Measurements from ENCODE around the gene NSF. TPM values are rescaled to one million over a fixed set of nuclear protein-coding genes. Genes with fewer than 3 reads are reported as not detected.
"Not testable (repeated sequence)": the region's sequence is repeated elsewhere in the genome, so short reads cannot be mapped to it uniquely, and the experiment has no call there.

Gene NSF
- total RNA-seq, 1 experiment from 2014 or later: 24.2 TPM

DNA sequence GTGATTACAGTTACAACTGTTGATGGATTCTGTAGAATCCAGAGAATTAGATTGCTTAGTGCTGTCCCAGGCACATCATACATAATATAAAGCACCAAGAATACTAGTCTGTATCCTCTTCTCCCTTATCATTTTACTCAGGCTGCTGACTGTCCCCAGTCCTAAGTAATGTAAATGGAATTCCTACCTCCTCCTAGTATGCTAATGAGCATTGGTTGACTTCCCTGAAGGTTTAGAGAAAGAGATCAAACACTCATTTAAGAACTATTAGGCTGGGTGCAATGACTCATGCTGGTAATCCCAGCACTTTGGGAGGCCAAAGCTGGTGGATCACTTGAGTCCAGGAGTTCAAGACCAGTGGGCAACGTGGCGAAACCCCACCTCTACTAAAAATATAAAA lies 37.0 kb downstream of the NSF start:
- not testable (repeated sequence) for DNase-seq (ENCODE audit: extremely low read depth, low read depth)

DNA sequence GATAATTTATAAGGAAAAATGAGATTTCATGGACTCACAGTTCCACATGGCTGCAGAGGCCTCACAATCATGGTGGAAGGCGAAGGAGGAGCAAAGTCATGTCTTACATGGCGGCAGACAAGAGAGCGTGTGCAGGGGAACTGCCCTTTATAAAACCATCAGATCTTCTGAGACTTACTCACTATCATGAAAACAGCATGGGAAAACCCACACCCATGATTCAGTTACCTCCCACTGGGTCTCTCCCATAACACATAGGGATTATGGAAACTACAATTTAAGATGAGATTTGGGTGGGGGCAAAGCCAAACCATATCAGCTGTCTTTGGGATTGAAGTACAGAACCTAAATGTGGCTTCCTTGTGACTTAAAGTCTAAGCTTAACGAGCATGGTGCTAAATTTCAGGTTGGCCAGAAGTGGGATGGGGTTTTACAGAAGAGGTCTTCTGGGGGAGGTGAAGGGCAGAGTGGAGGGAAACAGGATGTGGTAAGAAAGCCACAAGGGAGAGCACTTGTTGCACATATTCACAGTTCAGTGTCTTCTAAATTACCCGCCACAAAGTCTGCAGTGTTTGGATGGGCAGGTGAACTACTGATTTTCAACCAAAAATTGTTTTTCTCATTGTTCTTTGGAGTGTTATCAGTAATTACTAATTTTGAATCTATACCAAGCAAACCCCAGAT lies 38.4 kb downstream of the NSF start:
- DNase-seq (ENCODE audit: extremely low read depth, low read depth): not testable (repeated sequence)

DNA sequence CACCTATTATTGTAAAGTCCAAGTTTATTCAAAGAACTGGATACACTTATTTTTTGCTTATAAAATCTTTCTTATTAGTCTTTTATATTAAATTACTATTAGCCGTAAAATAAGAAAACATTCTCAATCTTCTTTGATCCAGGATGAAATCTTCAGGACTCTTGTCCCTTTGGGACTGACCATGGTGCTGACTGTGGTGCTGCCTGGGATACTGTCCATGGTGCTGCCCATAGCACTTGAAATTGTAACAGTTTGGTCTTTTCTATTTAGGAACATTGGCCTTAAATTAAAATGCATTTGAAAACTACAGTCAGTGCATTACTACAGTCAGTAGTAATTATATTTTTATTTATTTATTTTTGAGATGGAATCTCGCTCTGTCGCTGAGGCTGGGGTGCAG lies 41.7 kb downstream of the NSF start:
- DNase-seq (ENCODE audit: extremely low read depth, low read depth): not testable (repeated sequence)

DNA sequence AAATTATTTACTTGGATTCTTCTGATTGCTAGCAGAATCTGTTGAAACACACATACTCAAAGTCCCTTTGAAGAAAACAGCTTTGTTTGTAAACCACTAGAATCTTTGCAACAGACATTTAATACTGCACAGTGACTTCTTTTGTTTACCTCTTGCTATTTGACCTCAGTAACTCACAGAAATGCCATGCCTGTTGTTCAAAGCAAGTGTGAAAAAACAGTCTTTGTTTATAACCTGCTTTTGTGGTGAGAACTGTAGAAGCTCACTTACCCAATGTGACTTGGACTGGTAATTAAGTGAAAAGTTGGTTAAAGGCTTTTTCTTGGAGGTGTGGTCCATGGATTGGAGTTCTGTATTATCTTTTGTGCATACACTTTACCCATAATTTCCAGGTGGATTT lies 44.4 kb downstream of the NSF start:
- DNase-seq (ENCODE audit: extremely low read depth, low read depth): not testable (repeated sequence)

DNA sequence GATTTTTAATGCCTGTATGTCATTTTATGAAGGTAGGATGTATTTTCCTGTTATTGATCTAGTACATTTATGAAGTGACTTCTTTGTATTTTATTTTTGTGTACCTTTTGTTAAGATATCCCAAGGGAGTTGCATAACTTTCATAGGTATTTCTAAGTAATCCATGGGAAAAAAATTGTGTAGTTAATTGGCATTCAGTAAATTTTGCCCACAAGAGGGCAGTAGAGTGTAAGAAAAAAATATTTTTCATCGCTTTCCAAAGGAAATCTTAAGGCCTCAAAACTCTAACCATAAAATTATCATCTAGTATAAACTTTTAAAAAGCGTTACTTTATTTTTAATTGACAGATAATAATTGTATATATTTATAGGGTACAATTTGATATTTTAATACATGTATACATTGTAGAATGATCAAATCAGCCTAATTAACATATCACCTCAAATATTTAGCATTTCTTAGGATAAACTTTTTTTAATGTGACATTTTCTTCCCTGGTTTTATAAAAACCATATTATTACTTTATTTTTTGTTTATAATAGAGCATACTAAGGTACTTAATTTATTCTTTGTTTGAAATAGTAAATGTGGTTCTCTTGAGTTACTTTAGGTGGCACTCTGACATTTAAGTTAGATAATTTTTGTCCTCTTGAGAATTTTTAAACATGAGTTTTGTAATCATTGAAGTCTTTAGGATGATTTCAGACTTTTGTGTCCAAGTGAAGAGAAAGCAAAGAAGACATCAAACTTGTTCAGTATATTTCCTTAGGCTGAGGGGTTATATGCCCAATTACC lies 51.6 kb downstream of the NSF start:
- DNase-seq (ENCODE audit: extremely low read depth, low read depth): not testable (repeated sequence)

DNA sequence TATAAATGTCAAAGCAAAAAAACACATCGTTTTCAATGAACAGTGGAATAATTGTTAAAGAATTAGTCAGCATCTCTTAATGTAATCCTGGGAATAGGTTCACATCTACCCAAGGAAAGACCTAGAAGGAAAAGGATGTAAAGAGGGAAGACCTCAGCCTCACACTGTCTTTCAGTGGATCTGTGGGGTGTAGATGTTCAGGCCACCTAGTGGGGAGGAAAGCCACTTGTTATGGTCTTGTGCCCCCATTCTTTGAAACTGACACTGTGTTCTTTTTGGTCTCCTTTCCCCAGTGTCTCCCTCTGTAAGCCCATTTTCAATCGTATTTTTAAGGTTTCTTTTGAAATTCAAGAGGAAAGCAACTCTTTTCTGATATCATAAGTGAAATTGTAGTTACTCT lies 56.8 kb downstream of the NSF start:
- DNase-seq (ENCODE audit: extremely low read depth, low read depth): not testable (repeated sequence)

DNA sequence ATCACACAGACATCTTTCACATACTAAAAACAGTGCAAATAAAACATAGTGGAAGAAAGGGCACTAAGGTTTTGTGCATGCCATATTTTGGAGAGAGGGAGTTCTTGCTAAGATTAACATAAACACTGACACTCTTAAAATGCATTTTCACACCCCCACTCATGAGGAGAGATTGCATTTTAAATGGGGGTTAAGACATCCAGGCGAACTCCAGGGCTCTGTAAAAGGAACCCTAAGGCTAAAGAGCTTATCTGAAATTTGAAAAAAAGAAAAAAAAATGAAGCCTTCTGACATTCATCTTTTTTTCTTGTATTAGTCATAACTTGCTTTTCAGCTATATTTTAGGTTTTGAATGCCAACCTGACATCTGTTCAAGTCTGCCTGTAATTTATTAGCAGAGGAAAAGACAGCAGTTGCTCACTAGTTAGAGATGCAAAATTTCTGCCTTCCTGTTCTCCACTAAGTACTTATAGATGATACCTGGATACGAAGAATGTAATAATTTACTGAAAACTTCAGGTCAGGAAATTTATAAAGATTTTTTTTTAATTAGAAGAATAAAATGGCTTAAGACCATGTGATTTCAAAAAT lies 57.3 kb downstream of the NSF start:
- not testable (repeated sequence) for DNase-seq (ENCODE audit: extremely low read depth, low read depth)

DNA sequence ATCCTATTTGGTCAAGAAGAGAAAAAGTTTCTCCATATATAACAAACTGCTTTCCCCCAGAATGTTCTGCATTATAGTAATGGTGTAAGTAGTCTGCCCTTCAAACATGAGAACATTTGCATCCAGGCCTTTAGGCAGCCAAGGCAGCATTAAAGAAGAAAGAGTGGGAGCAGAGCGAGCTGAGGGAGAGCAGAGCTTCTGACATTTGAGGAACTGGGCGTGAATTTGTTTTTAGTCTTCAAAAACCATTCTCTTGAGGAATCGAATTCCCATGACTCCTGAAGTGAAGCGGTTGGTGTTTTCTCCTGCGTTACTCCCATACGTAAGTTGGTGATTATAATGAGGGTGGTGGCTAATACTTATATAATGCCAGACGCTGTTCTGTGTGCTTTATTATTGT lies 58.8 kb downstream of the NSF start:
- DNase-seq (ENCODE audit: extremely low read depth, low read depth): not testable (repeated sequence)

DNA sequence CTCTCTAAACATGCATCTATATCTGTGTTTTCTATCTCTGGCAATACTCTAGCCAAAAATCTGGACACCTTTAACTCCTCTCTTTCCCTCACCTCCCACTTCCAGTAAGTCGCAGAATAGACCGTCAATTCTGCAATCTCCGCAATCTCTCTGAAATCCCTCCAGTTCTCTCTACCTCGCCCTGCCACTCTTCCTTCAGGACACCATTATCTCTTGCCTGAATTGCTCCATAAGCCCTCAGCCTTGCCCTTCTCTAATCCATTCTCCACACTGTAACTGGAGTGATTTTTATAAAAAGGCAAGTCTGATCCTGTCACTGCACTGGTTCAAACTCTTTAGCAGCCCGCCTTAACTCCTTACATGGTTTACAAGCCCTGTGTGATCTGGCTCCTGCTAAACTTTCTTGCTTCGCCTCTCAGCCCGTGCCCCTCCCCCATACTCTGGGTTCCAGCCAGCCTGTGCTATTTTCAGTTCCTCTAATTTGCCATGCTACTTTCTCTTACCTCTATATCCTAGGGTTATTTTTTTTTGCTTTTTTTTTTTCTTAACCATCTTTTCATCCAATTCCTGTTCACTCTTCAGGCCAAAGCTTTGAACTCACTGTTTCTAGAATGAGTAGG lies 61.7 kb downstream of the NSF start:
- not testable (repeated sequence) for DNase-seq (ENCODE audit: extremely low read depth, low read depth)

DNA sequence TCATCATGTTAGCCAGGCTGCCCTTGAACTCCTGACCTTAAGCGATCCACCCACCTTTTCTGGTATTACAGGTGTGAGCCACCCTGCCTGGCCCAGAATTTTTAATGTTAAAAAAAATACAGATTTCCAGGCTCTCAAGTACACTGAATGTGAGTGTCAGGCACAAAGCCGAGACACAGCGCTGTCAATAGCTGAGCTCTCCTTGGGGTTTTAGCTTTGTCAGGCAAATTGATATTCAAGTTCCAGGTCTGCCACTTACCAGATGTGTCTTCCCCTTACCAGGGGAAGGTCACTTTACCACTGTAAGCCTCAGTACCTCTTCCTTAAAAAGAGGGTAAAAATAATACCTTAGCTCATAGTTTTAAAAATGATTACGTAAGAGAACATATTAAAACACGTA lies 67.8 kb downstream of the NSF start:
- DNase-seq (ENCODE audit: extremely low read depth, low read depth): not testable (repeated sequence)

DNA sequence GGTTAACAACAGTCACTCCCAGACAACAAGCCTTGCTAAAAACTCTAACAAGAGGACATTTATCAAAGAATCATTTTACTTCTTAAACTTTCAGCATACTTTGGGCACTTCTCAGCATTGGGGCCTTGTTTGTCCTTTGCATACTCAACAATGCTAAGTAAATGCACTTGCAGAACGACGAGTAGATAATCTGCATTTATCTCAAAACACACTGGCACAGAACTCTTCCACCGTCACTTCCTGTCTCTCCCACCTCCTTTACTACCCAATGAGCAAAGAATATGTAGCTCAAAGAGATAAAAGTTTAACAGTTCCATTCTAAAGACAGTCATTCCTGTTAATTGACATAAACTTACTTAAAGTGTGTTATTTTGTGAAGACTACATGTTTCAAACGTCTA lies 69.2 kb downstream of the NSF start:
- DNase-seq (ENCODE audit: extremely low read depth, low read depth): not testable (repeated sequence)

DNA sequence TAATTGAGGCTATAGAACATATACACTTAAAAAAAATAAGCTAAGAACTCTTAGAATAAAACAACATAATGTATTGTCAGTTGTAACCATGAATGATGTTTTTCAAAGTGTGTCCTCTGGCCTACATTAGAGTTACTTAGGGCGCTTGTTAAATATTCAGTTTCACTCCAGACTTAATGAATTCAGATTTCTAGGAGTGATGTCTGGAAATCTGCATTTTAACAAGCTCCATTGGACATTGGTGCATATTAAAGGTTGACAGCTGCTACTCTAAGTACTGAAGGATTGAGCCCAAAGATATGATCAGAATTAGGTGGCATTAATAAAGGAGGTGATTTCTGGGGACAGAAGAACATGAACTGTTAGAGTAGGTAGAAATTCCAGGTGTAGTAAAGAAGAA lies 72.7 kb downstream of the NSF start:
- not testable (repeated sequence) for DNase-seq (ENCODE audit: extremely low read depth, low read depth)

DNA sequence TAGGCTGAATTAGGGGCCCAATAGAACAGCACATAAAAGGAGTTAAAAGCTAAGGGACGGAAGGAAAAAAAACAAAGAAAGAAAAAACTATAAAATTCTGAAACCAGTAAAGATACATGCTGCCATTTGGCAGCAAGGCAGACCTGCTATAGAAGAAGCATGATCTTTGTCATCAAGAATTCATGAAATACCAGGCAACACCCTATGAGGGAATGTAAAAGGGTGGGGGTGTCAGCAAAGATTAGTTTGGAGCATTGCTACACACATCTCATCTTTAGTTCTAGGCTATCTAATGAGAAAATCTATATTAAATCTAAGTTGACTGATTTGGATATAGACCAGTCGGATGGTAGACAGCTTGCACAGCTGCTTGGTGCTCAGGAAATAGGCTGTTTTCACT lies 73.1 kb downstream of the NSF start:
- DNase-seq (ENCODE audit: extremely low read depth, low read depth): not testable (repeated sequence)

DNA sequence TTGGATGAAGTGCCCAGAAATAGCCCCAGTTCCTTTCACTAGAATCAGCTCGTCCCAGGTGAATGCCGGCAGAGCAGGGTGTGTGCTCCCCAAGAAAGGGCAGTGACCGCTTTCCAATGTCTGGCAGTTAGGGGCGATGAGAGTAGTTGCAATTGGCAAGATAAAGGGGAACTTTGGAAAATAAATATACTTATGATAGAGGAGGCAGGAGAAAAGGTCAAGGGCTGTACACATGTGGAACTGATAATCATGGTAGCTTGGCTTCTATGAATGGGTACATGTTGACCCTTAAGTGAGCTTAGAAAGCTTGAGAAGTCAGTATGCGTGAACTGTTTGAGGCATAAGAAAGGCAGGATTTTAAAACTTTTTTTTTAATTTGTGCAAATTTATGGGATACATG lies 75.5 kb downstream of the NSF start:
- not testable (repeated sequence) for DNase-seq (ENCODE audit: extremely low read depth, low read depth)

DNA sequence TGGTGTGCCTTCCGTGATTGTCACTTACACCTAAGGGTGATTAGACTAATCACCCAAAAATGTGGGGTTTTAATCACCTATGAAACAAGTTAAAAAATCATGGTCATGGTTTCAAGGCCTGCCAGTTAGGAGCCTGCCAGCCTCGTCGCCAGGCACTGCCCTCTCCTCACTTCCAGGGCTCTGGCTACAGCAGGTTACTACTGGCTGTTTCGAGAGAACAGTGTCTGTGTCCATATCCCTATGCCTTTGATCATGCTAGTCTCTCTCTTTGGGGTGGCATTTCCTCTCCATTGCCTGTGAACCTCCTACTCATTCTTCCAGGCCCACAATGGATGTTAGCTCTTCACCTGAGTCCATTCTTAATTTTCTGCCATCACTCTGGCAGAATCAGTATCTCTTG lies 80.3 kb downstream of the NSF start:
- not testable (repeated sequence) for DNase-seq (ENCODE audit: extremely low read depth, low read depth)

DNA sequence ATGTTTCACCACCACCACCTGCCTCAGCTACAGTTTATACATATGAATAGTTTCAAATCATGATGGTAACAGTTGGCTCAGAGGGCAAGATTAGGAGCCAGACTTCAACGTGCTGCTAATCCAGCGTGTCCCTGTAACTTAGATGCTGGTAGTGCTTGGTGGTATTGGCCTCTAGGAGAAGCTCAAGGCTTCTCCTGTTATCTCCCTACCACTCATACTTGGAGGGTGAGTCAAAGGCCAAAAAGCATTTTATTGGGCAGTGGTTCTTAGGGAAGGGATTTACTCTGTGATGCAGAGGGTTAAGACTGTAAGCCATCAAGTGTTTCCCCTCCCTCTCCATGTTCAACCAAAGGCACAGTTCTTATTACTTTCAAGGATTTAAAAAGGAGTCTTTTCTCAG lies 82.3 kb downstream of the NSF start:
- DNase-seq (ENCODE audit: extremely low read depth, low read depth): not testable (repeated sequence)

DNA sequence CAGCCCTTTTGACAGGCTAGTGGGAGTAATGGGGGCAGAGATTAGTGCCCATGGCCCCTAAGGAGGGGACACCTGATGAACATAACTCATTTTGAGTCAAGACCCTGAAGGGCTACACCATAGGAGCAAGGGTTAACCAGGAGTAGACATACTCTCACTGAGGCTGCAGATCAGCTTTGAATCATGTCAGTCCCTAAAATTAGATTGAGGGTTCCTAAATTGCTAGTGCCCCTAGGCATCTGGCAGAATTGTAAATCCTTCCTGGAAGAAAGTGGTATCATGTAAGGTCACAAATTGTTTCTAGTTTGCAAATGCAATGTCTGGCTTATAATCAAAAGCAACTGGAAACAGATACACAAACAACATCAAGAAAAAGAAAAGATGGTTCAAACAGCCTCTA lies 87.3 kb downstream of the NSF start:
- not testable (repeated sequence) for DNase-seq (ENCODE audit: extremely low read depth, low read depth)

DNA sequence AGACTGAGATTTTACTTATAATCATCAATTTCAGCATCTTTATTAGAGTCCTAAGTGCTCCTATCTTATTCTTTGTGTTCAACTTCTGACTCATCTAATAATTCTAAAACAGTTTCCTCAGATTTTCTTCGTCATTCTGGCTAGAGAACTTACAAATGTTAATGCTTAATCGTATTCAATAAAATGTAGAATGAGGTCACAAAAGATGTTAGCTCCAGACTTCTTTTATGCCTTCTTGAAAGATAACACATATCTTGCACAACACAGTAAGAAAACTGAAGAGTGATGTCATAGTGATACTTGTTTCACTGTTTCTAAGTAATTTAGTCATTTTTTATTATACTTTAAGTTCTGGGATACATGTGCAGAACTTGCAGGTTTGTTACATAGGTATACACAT lies 93.2 kb downstream of the NSF start:
- not testable (repeated sequence) for DNase-seq (ENCODE audit: extremely low read depth, low read depth)

DNA sequence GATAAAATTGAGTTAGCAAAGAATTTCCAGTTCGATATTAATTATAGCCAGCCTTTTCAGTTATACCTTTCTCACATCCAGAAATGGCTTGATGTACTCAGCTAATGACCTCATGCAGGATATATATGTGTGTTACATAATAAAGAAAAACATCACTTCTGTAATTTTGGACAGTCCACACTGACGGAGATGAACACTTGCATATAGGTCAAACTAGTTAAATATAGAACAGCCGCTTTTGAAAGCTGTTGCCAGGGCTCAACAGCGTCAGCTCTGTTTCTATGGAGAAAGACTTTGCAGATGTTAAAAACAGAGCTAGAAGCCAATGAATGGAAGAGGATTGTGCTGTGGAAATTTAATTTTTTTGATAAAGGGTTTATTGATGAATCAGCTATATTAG lies 94.8 kb downstream of the NSF start:
- not testable (repeated sequence) for DNase-seq (ENCODE audit: extremely low read depth, low read depth)

DNA sequence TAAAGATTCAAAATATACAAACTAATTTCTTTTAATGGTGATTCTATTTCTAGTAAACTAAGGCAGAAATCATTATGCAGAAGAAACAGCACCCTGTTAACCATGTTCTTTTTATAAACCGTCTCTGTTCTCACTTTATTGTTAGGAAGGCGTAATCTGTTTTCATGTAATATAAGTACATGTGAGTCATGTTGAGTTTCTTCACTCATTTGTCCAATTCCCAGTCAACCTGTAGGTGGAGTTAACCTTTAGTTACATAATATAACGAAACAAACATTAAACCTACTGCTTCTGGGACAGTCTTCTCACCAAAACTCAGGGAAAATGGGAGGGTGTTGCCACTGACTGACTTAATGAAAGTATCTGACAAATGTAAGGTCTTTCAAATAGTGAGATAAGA lies 101.7 kb downstream of the NSF start:
- DNase-seq (ENCODE audit: extremely low read depth, low read depth): not testable (repeated sequence)

DNA sequence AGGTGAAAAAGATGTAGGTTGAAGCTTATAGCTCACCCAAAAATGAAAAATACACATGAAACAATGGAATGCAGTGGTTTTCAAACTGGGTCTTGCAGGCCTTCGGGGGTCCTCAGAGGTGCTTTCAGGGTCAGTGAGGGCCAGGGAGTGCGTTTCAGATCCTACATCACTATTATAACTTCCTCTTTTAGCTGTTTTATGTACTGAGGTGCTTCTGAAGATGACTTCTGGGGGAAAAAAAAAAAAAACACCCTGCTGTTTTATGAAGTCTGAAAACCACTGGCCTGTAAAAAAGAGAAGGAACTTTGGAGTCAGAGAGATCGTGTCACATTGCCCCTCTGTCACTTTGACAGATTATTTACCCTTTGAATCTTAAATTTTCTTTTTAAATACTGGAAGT lies 102.8 kb downstream of the NSF start:
- not testable (repeated sequence) for DNase-seq (ENCODE audit: extremely low read depth, low read depth)
